HAP-1 (cell line): Measurements from ENCODE around the gene GNG2.

Experiments
- DNase-seq, 2 experiments: peaks; one replicate each; pipeline ENCODE4 v3.0.0-alpha.2; 2016 to 2020; ENCODE audit warnings: low spot score in 2 of 2
- H3K27me3 ChIP-seq: fragments of 250-450 bp; sonication (Bioruptor Pico); 2 replicates; pipeline ENCODE4 v1.5.1; 2020; ENCODE audit warnings: low read depth, mild to moderate bottlenecking, moderate library complexity
- H3K36me3 ChIP-seq: fragments of 250-450 bp; sonication (Bioruptor Pico); replicated peaks from 2 replicates; pipeline ENCODE4 v1.5.1; 2020; ENCODE audit warnings: mild to moderate bottlenecking
- H3K4me1 ChIP-seq: fragments of 250-450 bp; sonication (Bioruptor Pico); 2 replicates; pipeline ENCODE4 v1.5.1; 2020; ENCODE audit warnings: mild to moderate bottlenecking
- H3K4me3 ChIP-seq: fragments of 250-450 bp; sonication (Bioruptor Pico); 2 replicates; pipeline ENCODE4 v1.5.1; 2020; ENCODE audit warnings: mild to moderate bottlenecking, moderate library complexity
- H3K9me3 ChIP-seq: fragments of 250-450 bp; sonication (Bioruptor Pico); 2 replicates; pipeline ENCODE4 v1.5.1; 2020; ENCODE audit warnings: mild to moderate bottlenecking, moderate library complexity
- in situ Hi-C: fragments of 300-500 bp; cut with MboI; formaldehyde crosslinking; loops from 3 replicates; pipeline ENCODE4 v1.14.3; 2020; ENCODE audit warnings: low sequenced_read_pairs, inconsistent platforms, mixed read lengths

GNG2 gene

DNA sequence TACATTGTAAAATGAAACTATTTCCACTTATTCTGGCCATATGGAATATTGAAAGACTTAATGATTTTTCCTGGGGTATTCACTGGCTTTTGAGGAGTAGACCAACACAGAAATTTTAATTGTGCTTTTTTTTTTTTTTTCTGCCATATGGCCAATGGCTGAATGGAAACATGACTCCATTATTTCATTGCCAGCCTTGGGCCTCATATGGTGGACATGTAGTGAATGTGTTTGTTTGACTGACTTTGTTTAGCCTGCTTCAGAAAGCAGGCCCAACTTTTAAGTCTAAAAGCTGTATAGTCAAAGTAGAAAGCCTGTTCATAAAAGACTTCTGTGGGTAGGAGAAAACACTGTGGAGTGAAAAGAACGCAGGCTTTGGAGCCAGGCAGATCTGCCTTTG lies 2.4 kb downstream of the GNG2 start:
- no peak for DNase-seq
- no peaks in the 10 kb centered on the region for H3K9me3 ChIP-seq
- H3K36me3 ChIP-seq, result no peaks in the 10 kb centered on the region
- no peaks in the 10 kb centered on the region for H3K27me3 ChIP-seq
- H3K4me1 ChIP-seq, result peaks cover 39% of the 10 kb centered on the region
- H3K4me3 ChIP-seq, result no peak overlapping the region
- in situ Hi-C loops, result no loop called here

DNA sequence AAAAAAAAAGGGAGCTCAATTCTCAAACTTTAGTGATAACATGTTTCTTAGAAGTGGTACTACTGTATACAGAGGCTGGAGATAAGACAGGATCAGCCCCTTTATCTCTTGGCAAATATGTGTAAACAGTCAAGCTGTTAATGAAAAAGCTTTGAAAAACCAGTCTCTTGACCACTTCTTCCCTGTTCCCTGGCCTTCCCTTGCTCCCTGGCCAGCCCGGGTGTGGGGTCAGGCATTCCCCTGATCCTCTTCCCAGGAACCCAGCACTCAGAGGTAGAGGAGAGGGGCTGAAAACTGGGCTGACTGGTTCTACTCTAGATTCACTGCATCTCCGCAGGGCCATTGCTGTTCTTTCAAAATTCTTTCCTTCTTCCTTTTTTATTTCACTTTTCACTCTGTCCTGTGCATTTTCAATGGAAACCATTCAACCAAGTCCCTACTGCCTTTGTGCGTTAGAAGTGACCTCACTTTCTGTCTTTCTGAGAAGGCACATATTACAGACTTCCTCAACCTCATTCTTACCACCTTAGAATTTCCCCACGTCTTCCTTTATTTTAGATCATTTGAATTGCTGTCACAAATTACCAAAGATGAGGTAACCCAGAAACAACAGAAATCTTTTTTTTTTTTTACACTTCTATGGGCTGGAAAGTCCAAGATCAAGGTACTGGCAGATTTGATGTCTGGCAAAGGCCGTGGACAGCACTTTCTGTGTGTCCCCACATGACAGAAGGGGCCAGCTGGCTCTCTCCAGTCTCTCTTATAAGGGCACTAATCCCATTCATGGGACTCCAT lies 5.7 kb downstream of the GNG2 start:
- H3K4me3 ChIP-seq, result no peak overlapping the region
- in situ Hi-C loops, result no loop called here
- H3K9me3 ChIP-seq, result no peaks in the 10 kb centered on the region
- peaks cover 35% of the 10 kb centered on the region for H3K4me1 ChIP-seq
- no peaks in the 10 kb centered on the region for H3K36me3 ChIP-seq
- H3K27me3 ChIP-seq, result no peaks in the 10 kb centered on the region
- no peak for DNase-seq

DNA sequence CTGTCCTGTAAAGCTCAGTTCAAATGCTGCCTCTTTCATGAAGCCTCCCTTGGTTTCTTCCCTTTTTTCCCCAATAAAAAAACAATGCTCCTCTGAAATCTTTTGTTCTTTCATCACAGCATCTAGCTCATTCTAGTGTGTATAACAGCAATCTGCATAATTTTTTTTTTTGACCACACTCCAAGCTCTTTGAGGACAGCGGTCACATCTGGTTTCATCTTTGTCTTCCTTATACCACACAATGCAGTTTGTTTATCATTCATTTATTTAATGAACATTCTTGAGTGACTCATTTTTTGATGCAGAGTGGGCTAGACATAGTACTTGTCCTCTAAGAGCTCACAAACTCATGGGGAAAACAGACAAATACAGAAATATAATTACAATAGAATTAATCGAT lies 7.3 kb downstream of the GNG2 start:
- in situ Hi-C loops, result no loop called here
- no peaks in the 10 kb centered on the region for H3K27me3 ChIP-seq
- no peak overlapping the region for H3K4me3 ChIP-seq
- H3K4me1 ChIP-seq, result peaks cover 25% of the 10 kb centered on the region
- no peaks in the 10 kb centered on the region for H3K9me3 ChIP-seq
- no peak for DNase-seq
- H3K36me3 ChIP-seq, result no peaks in the 10 kb centered on the region

GRCh38 chr14:51868405-51868804 lies 8.0 kb downstream of the GNG2 start:
- DNase-seq, result no peak
- in situ Hi-C loops, result no loop called here
- Histone ChIP-seq H3K27me3 (no peaks in the 10 kb centered on the region), H3K4me1 (peaks cover 22% of the 10 kb centered on the region), H3K36me3 (no peaks in the 10 kb centered on the region), H3K9me3 (no peaks in the 10 kb centered on the region), H3K4me3 (no peak overlapping the region)

DNA sequence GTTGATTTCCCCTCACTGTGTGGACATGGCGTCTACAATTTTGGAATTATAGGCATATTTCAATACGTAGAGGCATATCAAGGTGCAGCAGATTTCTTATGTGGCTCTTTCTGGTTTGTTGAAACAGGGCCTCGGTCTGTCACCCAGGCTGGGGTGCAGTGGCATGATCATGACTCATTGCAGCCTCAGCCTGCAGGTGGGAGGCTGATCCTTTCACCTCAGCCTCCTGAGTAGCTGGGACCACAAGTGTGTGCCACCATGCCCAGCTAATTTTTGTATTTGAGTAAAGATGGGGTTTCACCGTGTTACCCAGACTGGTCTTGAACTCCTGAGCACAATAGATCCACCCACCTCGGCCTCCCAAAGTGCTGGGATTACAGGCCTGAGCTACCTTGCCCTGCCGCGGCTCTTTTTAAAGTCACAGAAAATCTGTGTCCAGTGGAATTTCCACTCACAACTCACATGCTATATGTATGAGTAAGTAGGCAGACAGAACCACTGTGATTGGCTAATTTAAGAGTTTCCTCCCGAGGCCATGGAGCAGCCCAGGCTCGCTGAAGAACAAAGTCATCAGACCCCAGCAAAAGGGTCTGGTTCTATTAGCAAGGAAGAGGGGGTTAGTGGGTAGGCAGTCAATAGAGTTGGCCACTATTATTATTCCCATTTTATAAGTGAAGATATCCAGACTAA lies 9.1 kb downstream of the GNG2 start:
- no peaks in the 10 kb centered on the region for H3K9me3 ChIP-seq
- no peaks in the 10 kb centered on the region for H3K27me3 ChIP-seq
- no peaks in the 10 kb centered on the region for H3K36me3 ChIP-seq
- H3K4me1 ChIP-seq, result peaks cover 13% of the 10 kb centered on the region
- no peak for DNase-seq
- in situ Hi-C loops, result no loop called here
- no peak overlapping the region for H3K4me3 ChIP-seq

- in situ Hi-C loops, result no loop called here
- no peak for DNase-seq
- Histone ChIP-seq H3K4me1 (peaks cover 8% of the 10 kb centered on the region), H3K36me3 (no peaks in the 10 kb centered on the region), H3K27me3 (no peaks in the 10 kb centered on the region), H3K9me3 (no peaks in the 10 kb centered on the region), H3K4me3 (no peak overlapping the region)
These were observed 10.2 kb downstream of the GNG2 start for GRCh38 chr14:51870606-51871005.

- DNase-seq, result no peak
- Histone ChIP-seq H3K4me1 (peaks cover 8% of the 10 kb centered on the region), H3K4me3 (no peak overlapping the region), H3K27me3 (no peaks in the 10 kb centered on the region), H3K36me3 (no peaks in the 10 kb centered on the region), H3K9me3 (no peaks in the 10 kb centered on the region)
- in situ Hi-C loops, result no loop called here
These were observed 11.4 kb downstream of the GNG2 start for GRCh38 chr14:51871846-51872245.

GRCh38 chr14:51872396-51872795 lies 12.0 kb downstream of the GNG2 start:
- H3K27me3 ChIP-seq, result no peaks in the 10 kb centered on the region
- H3K36me3 ChIP-seq, result no peaks in the 10 kb centered on the region
- DNase-seq, result peak; percentile 17 to 25
- no peak overlapping the region for H3K4me3 ChIP-seq
- in situ Hi-C loops, result no loop called here
- peaks cover 8% of the 10 kb centered on the region for H3K4me1 ChIP-seq
- H3K9me3 ChIP-seq, result no peaks in the 10 kb centered on the region

DNA sequence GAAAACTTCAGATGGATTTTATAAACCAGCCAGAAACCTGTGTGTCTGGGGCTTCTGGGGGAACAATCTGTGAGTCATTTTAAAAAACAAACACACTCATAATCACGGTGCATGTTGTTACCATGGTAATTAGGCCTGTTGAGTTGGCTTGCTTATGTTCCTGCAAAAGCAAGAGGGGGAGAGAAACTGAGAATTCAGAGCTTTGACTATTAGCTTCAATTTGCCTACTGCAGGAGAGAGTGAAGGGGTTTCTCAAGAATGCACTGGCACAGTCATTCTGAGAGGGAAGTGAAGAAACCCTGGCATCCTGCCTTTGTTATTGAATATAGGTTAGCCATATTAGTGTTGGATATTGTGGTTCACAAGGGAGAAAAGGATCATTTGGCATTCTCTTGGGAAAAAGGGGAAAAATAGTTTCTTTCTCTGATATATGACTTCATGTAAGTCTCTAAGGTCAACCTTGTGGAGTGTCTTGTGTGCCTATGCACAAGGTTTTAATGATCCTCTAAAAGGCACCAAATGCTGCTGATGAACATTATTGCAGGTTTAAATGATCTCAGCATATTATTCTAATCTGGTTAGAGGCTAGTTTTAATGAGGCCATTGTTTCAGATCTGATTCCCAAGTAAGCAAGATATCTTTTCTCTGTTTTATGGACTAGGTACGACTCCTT lies 12.9 kb downstream of the GNG2 start:
- Histone ChIP-seq H3K9me3 (no peaks in the 10 kb centered on the region), H3K27me3 (no peaks in the 10 kb centered on the region), H3K36me3 (no peaks in the 10 kb centered on the region), H3K4me3 (no peak overlapping the region), H3K4me1 (peaks cover 8% of the 10 kb centered on the region)
- DNase-seq, result no peak
- in situ Hi-C loops, result no loop called here

DNA sequence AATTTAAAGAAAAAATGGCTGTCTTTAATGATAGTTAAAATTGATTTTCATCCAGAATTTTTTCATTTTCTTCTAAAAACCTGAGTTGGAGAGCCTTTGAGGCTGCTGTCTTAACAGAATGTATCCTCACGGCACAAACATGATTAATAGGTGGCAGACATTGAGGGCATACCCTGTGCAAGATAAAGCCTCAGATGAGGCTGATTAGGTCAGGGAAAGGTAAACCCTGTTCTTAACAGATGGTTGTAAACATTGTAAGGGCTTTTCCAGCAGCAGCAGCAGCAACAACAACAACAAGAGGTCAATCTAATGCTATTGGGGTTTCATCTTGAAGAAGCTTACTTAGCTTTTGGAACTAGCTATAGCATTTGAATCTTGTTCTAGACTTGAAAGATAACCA lies 17.4 kb downstream of the GNG2 start:
- no peak for DNase-seq
- no peak overlapping the region for H3K4me3 ChIP-seq
- in situ Hi-C loops, result no loop called here
- no peaks in the 10 kb centered on the region; the same call in 1 of the 2 replicates for H3K27me3 ChIP-seq
- no peaks in the 10 kb centered on the region for H3K36me3 ChIP-seq
- no peaks in the 10 kb centered on the region for H3K9me3 ChIP-seq
- peaks cover 3% of the 10 kb centered on the region for H3K4me1 ChIP-seq

- Histone ChIP-seq H3K9me3 (no peaks in the 10 kb centered on the region), H3K4me3 (no peak overlapping the region), H3K4me1 (no peaks in the 10 kb centered on the region), H3K27me3 (no peaks in the 10 kb centered on the region; the same call in 1 of the 2 replicates), H3K36me3 (no peaks in the 10 kb centered on the region)
- no peak for DNase-seq
- in situ Hi-C loops, result no loop called here
These were observed 18.8 kb downstream of the GNG2 start for GRCh38 chr14:51879170-51879569.

GRCh38 chr14:51880835-51881580 lies 20.6 kb downstream of the GNG2 start:
- no peak overlapping the region for H3K4me3 ChIP-seq
- H3K4me1 ChIP-seq, result no peaks in the 10 kb centered on the region
- no peaks in the 10 kb centered on the region; the same call in 1 of the 2 replicates for H3K27me3 ChIP-seq
- DNase-seq, result no peak
- no peaks in the 10 kb centered on the region for H3K36me3 ChIP-seq
- in situ Hi-C loops, result no loop called here
- H3K9me3 ChIP-seq, result no peaks in the 10 kb centered on the region

GRCh38 chr14:51881636-51882035 lies 21.2 kb downstream of the GNG2 start:
- H3K9me3 ChIP-seq, result no peaks in the 10 kb centered on the region
- no peaks in the 10 kb centered on the region; the same call in 1 of the 2 replicates for H3K27me3 ChIP-seq
- no peak overlapping the region for H3K4me3 ChIP-seq
- no peak for DNase-seq
- no peaks in the 10 kb centered on the region for H3K36me3 ChIP-seq
- no peaks in the 10 kb centered on the region for H3K4me1 ChIP-seq
- in situ Hi-C loops, result no loop called here
